WI38 (cell line): ENCODE results near the gene AMDHD2.
"Not testable (repeated sequence)": the region's sequence is repeated elsewhere in the genome, so short reads cannot be mapped to it uniquely, and the experiment has no call there.

Experiments
- H3K4me3 ChIP-seq: 2 replicates; pipeline ENCODE4 v1.5.1; 2011; ENCODE audit warnings: low read depth, mild to moderate bottlenecking, control low read depth, low read length
- TF ChIP-seq, protein P1 (sequence below): IDR thresholded peaks from 2 replicates; pipeline ENCODE4 v1.5.1; 2012; ENCODE audit warnings: low read depth, mild to moderate bottlenecking, control low read depth, low read length

AMDHD2 gene

DNA sequence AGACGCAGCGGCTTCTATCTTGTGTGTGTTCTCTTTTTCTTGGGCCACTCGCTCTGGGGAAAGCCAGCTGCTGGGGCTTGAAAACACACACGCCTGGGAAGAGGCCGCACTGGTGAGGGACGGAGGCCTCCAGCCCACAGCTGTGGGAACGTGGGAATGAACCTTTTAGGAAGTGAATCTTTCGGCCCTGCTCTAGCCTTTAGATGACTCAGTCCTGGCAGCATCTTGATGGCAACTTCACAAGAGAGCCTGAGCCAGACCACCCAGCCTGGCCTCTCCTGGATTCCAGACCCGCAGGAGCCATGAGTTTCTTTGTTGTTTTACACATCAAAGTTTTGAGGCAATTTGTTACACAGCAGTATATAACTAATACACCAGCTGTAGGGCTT, 15.4 kb downstream of the AMDHD2 start:
- no peak overlapping the region for H3K4me3 ChIP-seq
- TF ChIP-seq, protein P1, sequence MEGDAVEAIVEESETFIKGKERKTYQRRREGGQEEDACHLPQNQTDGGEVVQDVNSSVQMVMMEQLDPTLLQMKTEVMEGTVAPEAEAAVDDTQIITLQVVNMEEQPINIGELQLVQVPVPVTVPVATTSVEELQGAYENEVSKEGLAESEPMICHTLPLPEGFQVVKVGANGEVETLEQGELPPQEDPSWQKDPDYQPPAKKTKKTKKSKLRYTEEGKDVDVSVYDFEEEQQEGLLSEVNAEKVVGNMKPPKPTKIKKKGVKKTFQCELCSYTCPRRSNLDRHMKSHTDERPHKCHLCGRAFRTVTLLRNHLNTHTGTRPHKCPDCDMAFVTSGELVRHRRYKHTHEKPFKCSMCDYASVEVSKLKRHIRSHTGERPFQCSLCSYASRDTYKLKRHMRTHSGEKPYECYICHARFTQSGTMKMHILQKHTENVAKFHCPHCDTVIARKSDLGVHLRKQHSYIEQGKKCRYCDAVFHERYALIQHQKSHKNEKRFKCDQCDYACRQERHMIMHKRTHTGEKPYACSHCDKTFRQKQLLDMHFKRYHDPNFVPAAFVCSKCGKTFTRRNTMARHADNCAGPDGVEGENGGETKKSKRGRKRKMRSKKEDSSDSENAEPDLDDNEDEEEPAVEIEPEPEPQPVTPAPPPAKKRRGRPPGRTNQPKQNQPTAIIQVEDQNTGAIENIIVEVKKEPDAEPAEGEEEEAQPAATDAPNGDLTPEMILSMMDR, result no peak

DNA sequence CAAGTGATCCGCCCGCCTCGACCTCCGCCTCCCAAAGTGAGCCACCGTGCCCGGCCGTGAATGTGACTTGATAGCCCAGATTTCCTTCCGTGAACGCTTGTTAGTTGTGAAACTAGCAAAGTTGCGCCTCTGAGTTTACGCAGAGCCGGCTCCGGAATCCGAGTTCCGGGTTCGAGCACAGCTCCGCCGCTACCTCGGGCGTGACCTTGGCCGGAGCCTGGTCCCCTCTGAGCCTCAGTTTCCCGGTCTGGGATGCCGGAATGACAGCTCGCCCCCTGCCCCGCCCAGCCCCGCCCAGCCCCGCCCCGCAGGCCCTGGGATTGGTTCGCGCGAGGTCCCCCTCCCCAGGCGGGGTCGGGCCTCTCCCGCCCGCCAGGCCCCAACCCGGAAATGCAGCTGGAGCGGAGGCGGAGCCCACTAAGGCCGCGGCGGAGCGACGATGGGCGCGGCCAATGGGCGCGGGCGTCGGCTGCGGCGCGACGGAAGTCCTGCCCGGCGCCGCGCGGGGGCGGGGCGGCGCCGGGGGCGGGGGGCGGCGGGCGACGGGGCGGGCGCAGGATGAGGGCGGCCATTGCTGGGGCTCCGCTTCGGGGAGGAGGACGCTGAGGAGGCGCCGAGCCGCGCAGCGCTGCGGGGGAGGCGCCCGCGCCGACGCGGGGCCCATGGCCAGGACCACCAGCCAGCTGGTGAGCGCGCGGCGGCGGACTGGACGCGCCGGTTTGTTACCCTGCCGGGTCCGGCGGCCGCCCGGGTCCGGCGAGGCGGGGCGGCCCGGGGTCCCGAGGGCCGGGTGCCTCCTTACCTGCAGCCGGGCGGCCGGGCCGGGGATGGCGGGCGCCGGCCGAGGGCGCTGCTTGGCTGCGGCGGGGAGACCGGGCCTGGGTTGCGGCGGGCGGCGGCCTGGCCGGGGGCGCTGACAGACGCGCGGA, 17.5 kb downstream of the AMDHD2 start, which contains the start of gene PDPK1:
TSS of gene PDPK1 (plus strand) at position 571 of the 929 bp plus-strand sequence. CDS start at position 663, 92 bp downstream.
- H3K4me3 ChIP-seq, result peak within 1 kb of the TSS; percentile 67
- TF ChIP-seq, protein P1, result no peak

DNA sequence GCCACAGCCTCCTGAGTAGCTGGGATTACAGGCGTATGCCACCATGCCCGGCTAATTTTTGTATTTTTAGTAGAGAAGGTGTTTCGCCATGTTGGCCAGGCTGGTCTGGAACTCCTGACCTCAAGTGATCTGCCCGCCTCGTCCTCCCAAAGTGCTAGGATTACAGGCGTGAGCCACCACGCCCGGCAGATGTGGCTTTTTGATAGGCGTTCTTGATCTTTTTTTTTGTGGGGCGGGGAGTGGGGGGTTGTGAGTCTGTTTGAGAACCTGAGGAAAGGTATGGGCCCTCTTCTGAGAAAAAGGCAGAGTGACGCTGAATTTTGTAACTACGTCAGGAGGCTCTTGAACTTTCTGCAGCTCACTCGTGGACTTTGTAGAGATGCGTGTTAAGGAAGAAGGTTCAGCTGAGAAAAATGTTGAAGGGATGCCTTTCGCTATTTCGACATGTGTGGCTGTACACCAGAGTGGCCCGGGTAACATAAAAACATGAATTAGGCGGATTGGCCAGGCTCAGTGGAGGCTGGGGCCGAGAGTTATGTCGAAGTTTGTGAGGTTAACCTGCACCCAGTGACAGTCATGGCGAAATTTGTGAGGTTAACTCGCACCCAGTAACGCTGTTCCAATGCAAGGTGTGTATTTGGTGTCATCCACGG, 19.1 kb downstream of the AMDHD2 start:
- H3K4me3 ChIP-seq, result peak overlapping the region; percentile 63

DNA sequence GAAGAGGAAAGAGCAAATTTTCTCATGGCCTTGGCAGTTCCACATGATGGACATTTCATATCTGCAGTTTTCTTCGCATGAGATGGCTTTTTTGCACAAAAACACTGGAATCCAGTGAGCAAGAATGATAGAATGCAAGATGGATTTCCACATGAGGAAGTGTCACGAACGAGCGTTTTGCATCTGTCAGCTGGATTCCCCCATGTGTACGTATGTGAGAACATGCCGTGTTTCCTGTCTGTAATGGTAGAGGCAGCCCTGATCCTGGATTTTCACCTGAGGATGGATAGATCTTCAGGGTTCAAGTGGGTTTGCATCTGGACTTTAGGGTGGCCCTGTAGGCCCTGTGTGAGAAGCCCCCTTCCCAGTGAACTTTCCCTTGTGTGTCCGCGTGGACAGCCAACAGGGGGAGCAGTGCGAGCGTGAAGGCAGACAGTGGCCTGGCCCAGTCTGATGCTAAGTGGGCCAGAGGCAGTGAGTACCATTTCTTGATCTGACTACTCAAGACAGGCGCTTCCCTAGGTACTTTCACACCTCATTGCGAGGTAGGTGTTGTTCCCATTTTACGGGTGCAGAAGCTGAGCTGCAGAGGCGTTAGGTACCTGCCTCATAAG, 19.8 kb downstream of the AMDHD2 start:
- H3K4me3 ChIP-seq, result not testable (repeated sequence)
- TF ChIP-seq, protein P1, result peak; percentile 26

DNA sequence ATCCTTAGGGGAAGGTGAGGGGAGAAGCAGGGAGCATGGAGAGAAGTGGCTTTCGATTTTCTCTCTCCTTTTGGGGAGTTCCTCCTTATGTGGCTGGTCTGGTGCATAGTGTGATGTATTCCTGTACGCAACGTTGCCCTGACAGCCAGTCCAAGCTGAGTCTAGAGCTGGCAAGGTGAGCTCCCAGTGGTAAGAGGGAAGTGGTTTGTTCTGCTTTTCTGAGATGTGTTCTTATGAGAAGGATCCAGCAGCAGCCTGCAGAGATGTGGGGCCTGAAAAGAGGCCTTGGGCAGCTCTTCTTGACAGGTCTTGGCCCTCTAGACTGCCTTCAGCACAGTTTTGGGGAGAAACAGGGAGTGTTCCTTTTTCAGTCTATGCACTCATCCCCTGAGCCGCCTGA, 20.7 kb downstream of the AMDHD2 start:
- H3K4me3 ChIP-seq, result not testable (repeated sequence)

DNA sequence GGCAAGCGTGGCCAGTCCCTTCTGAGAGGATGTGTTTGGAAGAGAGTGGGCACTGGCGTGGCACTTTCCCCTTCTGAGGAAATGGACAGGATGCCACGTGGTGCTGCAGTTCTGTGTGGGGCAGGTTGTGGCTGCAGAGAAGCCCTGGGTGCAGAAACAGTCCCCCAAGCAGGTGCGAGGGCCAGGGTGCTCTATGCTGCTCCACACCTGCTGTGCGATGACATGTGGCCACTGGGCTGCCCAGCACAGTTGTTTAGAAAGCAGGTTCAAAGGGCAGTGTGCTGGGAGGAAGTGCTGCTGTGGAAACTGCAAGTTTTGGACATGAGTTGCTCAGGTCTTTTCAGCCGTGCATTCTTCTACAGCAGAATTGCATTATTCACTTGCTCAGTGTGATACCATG, 21.2 kb downstream of the AMDHD2 start:
- not testable (repeated sequence) for H3K4me3 ChIP-seq

DNA sequence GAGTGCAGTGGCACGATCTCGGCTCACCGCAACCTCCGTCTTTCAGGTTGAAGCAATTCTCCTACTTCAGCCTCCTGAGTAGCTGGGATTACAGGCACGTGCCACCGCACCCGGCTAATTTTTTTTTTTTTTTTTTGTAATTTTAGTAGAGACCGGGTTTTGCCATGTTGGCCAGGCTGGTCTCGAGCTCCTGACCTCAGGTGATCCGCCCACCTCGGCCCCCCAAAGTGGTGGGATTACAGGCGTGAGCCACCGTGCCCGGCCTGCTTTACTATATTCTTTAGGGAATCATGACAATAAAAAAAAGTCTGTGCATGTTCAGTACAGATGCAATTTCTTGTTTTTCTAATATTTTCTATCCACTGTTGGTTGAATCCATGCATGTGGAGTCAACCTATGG, 23.6 kb downstream of the AMDHD2 start:
- H3K4me3 ChIP-seq, result not testable (repeated sequence)

DNA sequence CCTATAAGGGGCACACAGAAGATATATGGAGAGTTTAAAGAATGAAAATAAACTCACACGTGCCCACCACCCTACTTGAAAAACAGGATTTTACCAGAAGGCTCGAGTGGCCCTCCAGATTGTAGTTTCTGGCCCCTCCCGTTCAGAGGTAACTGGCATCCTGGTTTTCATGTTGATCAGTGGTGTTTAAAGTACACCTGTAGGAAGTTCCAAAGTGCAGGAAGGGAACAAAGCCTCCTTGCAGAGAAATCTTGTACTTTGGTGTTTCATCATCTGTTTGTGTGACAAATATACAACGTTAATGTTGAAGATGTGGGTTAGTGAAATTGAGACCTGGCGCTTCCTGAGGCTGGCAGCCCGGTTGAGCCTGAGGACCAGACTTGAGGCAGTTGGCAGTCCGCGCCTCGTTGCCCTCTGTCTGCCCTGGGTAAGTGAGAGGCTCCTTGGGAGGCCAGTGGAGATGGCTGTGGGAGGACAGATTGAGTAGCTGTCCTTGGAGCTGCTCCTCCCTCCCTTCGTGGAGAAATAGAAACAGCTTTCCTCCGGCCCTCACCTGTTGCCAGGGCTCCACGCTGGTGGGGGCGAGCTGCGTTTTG, 30.2 kb downstream of the AMDHD2 start:
- not testable (repeated sequence) for H3K4me3 ChIP-seq

DNA sequence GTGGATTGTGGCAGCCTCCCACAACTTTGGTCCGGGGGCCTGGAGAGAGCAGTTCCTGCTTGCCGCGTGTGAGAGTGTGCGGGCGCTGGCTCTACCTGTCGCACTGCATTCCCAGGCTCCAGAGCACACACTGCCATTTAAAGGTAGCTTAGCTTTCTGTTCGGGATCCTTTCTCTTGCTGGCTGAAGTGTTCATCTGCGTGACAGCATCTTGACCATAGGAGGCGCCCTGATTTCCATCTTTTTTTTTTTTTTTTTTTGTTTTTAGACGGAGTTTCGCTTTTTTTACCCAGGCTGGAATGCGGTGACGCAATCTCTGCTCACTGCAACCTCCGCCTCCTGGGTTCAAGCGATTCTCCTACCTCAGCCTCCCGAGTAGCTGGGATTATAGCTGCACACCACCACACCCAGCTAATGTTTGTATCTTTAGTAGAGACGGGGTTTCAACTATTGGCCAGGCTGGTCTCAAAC, 31.3 kb downstream of the AMDHD2 start:
- H3K4me3 ChIP-seq, result not testable (repeated sequence)

DNA sequence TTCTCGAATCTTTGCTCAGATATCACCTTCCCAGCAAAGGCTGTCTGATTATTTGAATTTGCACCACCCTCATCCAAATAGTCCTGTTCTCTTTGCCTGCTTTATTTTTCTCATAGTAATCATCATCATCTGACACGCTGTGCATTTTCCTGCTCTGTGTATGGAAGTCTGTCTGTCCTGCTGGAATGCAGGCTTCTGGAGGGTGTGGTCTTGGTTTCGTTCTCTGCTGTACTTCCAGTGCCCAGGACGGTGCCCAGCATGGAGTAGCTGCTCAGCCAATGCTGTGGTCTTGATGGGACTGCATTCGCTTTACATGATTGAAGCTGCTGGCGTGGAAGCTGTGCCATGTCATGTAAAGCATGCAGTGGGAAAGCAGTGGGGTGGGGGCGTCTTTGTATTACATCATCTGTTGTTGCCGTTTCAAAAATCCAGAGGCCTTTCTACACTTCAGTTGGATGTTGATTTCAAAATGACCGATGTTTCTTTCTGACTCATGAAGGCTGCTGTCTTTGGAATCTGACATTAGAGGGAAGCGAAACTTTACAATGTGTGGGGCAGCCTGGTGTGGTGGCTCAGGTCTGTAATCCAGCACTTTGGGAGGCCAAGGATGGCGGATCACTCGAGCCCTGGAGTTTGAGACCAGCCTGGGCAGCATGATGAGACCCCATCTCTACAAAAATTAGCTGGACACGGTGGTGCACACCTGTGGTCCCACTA, 34.7 kb downstream of the AMDHD2 start:
- not testable (repeated sequence) for H3K4me3 ChIP-seq

DNA sequence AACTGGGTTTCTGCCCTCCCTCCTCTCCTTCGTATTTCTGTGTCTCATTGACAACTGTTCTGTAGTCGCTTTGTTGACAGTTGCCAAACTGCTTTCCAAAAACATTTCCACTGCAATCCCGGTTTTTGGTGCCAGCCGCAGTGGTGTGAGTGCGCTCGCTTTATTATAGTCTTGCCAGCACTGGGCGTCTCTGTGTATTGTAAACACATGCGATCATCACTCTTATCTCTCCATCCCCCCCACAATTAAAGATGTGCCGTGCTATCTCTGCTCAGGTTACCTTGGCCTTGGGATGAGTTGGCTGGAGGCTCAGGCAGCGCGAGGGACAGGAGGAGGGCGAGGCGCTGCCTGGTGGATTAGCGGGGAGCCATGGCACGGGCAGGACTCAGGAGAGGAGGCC, 37.0 kb downstream of the AMDHD2 start:
- H3K4me3 ChIP-seq, result not testable (repeated sequence)

DNA sequence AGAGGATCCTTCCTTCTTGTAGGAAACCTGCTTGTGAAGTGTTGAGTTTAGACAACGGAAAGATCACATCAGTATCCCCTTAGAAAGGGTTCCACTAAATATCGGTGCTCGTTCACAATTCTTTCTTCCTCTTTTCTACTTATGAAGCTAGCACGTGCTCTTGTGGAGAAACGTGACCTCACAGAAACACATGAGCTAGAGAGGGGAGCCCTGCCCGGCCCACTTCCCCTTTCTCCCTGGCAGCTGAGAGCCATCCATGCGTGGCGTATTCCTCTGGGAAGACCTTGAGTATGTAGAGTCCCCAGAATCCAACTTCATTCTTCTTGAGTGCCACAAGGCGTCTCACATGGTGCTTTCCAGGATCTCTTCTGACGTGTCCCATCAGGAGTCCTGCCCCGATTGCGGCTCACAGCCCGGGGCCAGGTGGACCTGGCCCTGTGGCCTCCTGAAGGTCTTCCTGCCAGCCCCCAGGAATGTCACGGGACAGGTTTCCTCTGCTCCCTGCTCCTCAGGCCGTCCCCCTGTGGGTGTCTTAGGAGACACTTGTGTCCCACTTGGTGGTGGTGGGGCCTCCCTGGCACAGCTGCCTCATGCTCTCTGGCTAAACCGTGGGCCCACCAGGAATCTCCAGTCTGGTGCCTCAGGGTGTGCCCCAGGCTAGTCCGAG, 40.1 kb downstream of the AMDHD2 start:
- H3K4me3 ChIP-seq, result not testable (repeated sequence)
